ENCODE data around the gene RANBP3.

The RANBP3 gene

GRCh38 chr19:5927441-5927821 lies 50.5 kb downstream of the RANBP3 start:
- H3K36me3 ChIP-seq (ENCODE audit: control insufficient read depth, insufficient read depth, low read length) = peaks cover 68% of the 10 kb centered on the region
- H3K4me3 ChIP-seq (ENCODE audit: insufficient read depth, low read depth, low read length) = no peak overlapping the region

GRCh38 chr19:5926641-5927440 lies 51.1 kb downstream of the RANBP3 start:
- Histone ChIP-seq H3K36me3 (ENCODE audit: control insufficient read depth, insufficient read depth, low read length) (peaks cover 72% of the 10 kb centered on the region), H3K4me3 (ENCODE audit: insufficient read depth, low read depth, low read length) (no peak overlapping the region), H3K27ac (ENCODE audit: insufficient read depth, low read depth, low read length, poor library complexity, severe bottlenecking) (no peak overlapping the region), H3K4me1 (ENCODE audit: control insufficient read depth, insufficient read depth, low read length) (no peaks in the 10 kb centered on the region), H3K9me3 (ENCODE audit: control insufficient read depth, low read length) (no peaks in the 10 kb centered on the region), H3K27me3 (ENCODE audit: control insufficient read depth, insufficient read depth, low read length, poor library complexity, severe bottlenecking) (no peaks in the 10 kb centered on the region)
- 96% methylated on average over 14 of the region's 14 CpGs for WGBS, 2 experiments

More at GRCh38 chr19:5927441-5927821, 50.5 kb downstream of the RANBP3 start:
- Histone ChIP-seq H3K27ac (ENCODE audit: insufficient read depth, low read depth, low read length, poor library complexity, severe bottlenecking) (no peak overlapping the region), H3K4me1 (ENCODE audit: control insufficient read depth, insufficient read depth, low read length) (no peaks in the 10 kb centered on the region), H3K27me3 (ENCODE audit: control insufficient read depth, insufficient read depth, low read length, poor library complexity, severe bottlenecking) (no peaks in the 10 kb centered on the region), H3K9me3 (ENCODE audit: control insufficient read depth, low read length) (no peaks in the 10 kb centered on the region)
- WGBS, 2 experiments = 93 to 96% methylated on average over 8 of the region's 8 CpGs

DNA sequence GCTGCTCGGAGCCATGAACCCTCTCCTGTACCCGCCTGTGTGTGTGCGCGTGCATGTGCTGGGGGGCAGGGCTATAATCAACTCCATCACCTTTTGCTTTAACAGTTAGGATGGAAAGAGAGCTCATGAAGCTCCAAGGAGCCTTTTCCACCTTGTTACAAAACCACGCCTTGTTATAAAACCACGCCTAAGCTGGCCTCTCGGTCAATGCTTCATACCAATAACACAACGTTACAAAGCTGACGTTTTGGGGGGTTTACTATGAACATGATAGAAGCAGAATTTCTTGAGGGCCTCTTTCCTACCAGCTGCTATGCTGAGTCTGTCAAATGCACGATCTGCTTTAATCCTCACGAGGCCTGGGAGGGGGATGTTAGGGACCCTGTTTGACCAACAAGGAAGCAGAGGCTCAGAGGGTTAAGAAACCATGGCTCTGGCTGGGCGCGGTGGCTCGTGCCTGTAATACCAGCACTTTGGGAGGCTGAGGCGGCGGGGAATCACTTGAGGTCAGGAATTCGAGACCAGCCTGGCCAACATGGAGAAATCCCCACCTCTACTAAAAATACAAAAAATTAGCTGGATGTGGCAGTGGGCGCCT lies 52.0 kb downstream of the RANBP3 start:
- Histone ChIP-seq H3K9me3 (ENCODE audit: control insufficient read depth, low read length) (no peaks in the 10 kb centered on the region), H3K4me1 (ENCODE audit: control insufficient read depth, insufficient read depth, low read length) (no peaks in the 10 kb centered on the region), H3K36me3 (ENCODE audit: control insufficient read depth, insufficient read depth, low read length) (peaks cover 65% of the 10 kb centered on the region), H3K27me3 (ENCODE audit: control insufficient read depth, insufficient read depth, low read length, poor library complexity, severe bottlenecking) (no peaks in the 10 kb centered on the region), H3K27ac (ENCODE audit: insufficient read depth, low read depth, low read length, poor library complexity, severe bottlenecking) (no peak overlapping the region), H3K4me3 (ENCODE audit: insufficient read depth, low read depth, low read length) (no peak overlapping the region)
- WGBS, 2 experiments = 91 to 95% methylated on average over 18 of the region's 18 CpGs

GRCh38 chr19:5923356-5923755 lies 54.6 kb downstream of the RANBP3 start:
- Histone ChIP-seq H3K4me3 (ENCODE audit: insufficient read depth, low read depth, low read length) (no peak overlapping the region), H3K27ac (ENCODE audit: insufficient read depth, low read depth, low read length, poor library complexity, severe bottlenecking) (no peak overlapping the region), H3K27me3 (ENCODE audit: control insufficient read depth, insufficient read depth, low read length, poor library complexity, severe bottlenecking) (no peaks in the 10 kb centered on the region), H3K4me1 (ENCODE audit: control insufficient read depth, insufficient read depth, low read length) (no peaks in the 10 kb centered on the region), H3K9me3 (ENCODE audit: control insufficient read depth, low read length) (no peaks in the 10 kb centered on the region), H3K36me3 (ENCODE audit: control insufficient read depth, insufficient read depth, low read length) (peaks cover 71% of the 10 kb centered on the region)
- 95% methylated on average over 16 of the region's 16 CpGs for WGBS, 2 experiments

- 96 to 97% methylated on average over 10 to 11 of the region's 12 CpGs for WGBS, 2 experiments
- Histone ChIP-seq H3K27me3 (ENCODE audit: control insufficient read depth, insufficient read depth, low read length, poor library complexity, severe bottlenecking) (no peaks in the 10 kb centered on the region), H3K9me3 (ENCODE audit: control insufficient read depth, low read length) (no peaks in the 10 kb centered on the region), H3K4me3 (ENCODE audit: insufficient read depth, low read depth, low read length) (no peak overlapping the region), H3K27ac (ENCODE audit: insufficient read depth, low read depth, low read length, poor library complexity, severe bottlenecking) (no peak overlapping the region), H3K4me1 (ENCODE audit: control insufficient read depth, insufficient read depth, low read length) (no peaks in the 10 kb centered on the region), H3K36me3 (ENCODE audit: control insufficient read depth, insufficient read depth, low read length) (peaks cover 61% of the 10 kb centered on the region)
Measured at GRCh38 chr19:5922161-5922545, 55.8 kb downstream of the RANBP3 start.

DNA sequence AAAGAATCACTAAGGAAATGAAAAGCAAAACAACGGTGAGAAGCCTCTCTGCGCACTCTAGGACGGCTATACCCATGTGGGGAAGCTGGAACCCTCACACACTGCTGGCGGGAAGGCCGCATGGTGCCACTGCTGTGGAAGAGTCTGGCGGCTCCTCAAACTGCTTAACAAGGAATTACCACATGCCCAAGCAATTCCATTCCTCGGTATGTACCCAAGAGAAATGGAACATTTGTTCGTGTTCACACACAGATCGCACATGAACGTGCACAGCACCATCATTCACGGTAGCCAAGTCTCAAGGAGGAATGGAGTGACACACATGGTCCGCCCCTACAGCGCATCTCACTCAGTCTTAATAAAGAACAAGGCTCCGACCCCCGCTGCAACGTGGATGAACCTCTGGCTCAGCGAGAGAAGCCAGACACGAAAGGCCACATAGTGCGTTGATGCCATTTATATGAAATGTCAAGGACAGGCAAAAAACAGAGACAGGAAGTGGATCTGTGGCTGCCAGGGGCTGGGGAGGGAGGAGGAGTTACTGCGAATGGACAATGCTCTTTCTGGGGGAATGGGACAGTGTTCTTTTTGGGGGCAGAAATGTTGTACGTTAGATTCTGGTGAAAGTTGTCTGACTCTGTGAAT lies 56.3 kb downstream of the RANBP3 start:
- 96% methylated on average over 21 of the region's 21 CpGs for WGBS, 2 experiments
- no peaks in the 10 kb centered on the region for H3K27me3 ChIP-seq (ENCODE audit: control insufficient read depth, insufficient read depth, low read length, poor library complexity, severe bottlenecking)
- no peaks in the 10 kb centered on the region for H3K9me3 ChIP-seq (ENCODE audit: control insufficient read depth, low read length)
- peaks cover 63% of the 10 kb centered on the region for H3K36me3 ChIP-seq (ENCODE audit: control insufficient read depth, insufficient read depth, low read length)
- H3K4me1 ChIP-seq (ENCODE audit: control insufficient read depth, insufficient read depth, low read length) = no peaks in the 10 kb centered on the region
- H3K4me3 ChIP-seq (ENCODE audit: insufficient read depth, low read depth, low read length) = no peak overlapping the region
- no peak overlapping the region for H3K27ac ChIP-seq (ENCODE audit: insufficient read depth, low read depth, low read length, poor library complexity, severe bottlenecking)

DNA sequence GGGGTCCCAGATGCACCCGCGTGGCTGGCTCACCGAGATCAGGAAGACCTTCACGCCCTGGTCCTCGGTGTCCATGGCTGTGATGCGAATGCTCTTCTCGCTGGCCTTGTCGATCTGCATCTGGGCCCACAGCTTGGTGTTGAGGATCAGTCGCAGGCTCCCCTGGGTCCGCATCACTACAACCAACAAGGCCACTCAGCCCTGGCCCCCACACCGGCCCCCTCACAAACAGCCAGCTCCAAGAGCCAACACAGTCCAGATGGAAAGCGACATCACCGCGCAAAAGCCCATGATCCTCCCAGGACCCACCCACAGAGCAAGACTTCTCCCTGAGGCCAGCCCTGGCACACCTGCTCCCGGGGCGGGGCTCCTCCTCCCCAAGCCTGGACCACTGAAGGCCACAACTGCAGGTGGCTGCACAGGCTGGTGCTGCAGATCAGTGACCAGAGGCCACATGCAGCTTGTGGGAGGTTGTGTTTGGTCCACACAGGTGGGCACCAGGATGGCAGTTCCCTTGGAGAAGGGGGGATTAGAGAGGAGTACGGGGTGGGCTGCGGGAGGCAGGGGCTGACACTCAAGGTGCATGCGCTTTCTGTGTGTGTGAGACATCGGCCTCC lies 59.4 kb downstream of the RANBP3 start:
- peaks cover 37% of the 10 kb centered on the region for H3K36me3 ChIP-seq (ENCODE audit: control insufficient read depth, insufficient read depth, low read length)
- H3K9me3 ChIP-seq (ENCODE audit: control insufficient read depth, low read length) = no peaks in the 10 kb centered on the region

DNA sequence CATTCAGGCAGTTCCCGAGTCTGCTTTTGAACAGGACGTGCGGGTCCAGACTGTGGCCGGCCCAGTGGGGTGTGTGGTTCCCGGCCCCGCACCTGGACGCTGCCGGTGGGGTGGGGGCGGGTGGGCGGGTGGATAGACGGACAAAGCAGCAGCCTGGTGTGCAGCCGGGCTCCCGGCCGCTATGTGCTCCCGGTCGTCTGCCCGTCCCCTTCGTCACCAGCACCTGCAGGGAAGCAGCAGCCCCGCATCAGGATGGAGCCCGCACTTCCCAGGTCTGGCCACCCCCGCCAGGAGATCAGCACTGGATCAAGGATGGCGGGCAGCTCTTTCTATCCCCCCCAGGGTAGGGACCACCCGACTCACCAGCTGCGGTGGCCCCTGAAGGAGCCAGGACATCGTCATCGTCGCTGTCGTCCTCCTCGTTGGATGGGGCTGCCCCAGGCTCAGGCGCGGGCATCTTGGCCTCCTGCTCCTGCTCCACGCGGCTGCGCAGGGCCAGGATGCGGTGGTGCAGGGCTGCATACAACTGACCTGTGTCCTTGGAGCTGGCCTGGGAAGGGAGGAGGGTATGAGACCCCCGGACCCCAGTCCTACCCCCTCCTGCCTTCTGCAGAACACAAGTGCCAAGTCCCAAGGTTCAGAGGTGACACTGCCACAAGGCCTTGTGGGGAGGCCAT lies 60.4 kb downstream of the RANBP3 start:
- Histone ChIP-seq H3K27me3 (ENCODE audit: control insufficient read depth, insufficient read depth, low read length, poor library complexity, severe bottlenecking) (no peaks in the 10 kb centered on the region), H3K27ac (ENCODE audit: insufficient read depth, low read depth, low read length, poor library complexity, severe bottlenecking) (no peak overlapping the region), H3K4me3 (ENCODE audit: insufficient read depth, low read depth, low read length) (no peak overlapping the region), H3K4me1 (ENCODE audit: control insufficient read depth, insufficient read depth, low read length) (no peaks in the 10 kb centered on the region), H3K9me3 (ENCODE audit: control insufficient read depth, low read length) (no peaks in the 10 kb centered on the region), H3K36me3 (ENCODE audit: control insufficient read depth, insufficient read depth, low read length) (peaks cover 27% of the 10 kb centered on the region)
- 94 to 96% methylated on average over 36 of the region's 36 CpGs for WGBS, 2 experiments

More for the DNA sequence above, 59.4 kb downstream of the RANBP3 start:
- WGBS, 2 experiments = 96% methylated on average over 20 of the region's 20 CpGs
- Histone ChIP-seq H3K27me3 (ENCODE audit: control insufficient read depth, insufficient read depth, low read length, poor library complexity, severe bottlenecking) (no peaks in the 10 kb centered on the region), H3K4me3 (ENCODE audit: insufficient read depth, low read depth, low read length) (no peak overlapping the region), H3K27ac (ENCODE audit: insufficient read depth, low read depth, low read length, poor library complexity, severe bottlenecking) (no peak overlapping the region), H3K4me1 (ENCODE audit: control insufficient read depth, insufficient read depth, low read length) (no peaks in the 10 kb centered on the region)

DNA sequence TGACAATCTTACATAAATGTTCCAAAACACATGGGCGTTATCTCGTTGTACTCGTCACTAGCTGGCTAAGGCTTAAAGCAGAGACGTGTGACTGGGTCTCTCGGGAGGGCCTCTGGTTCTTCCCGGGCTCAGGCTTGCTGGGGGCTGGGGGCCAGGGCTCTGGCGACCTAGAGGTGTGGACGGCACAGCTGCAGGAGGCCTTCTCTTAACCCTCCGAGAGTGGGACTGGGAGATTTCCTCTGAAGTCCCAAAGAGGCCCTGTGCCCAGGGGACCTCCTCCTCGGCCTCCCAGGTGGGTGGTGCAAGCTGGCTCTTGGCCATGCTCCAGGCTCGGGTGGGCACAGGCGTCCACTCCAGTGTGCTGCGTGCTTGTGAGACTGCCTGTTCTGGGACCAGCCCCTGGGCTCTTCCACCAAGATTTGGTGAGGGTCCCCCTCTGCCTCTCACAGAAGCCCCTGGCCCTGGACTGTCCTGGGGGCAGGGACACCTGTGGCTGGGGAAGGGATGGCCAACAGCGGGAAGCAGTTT lies 61.7 kb downstream of the RANBP3 start:
- Histone ChIP-seq H3K4me3 (ENCODE audit: insufficient read depth, low read depth, low read length) (no peak overlapping the region), H3K4me1 (ENCODE audit: control insufficient read depth, insufficient read depth, low read length) (no peaks in the 10 kb centered on the region), H3K27ac (ENCODE audit: insufficient read depth, low read depth, low read length, poor library complexity, severe bottlenecking) (no peak overlapping the region), H3K36me3 (ENCODE audit: control insufficient read depth, insufficient read depth, low read length) (peaks cover 23% of the 10 kb centered on the region), H3K27me3 (ENCODE audit: control insufficient read depth, insufficient read depth, low read length, poor library complexity, severe bottlenecking) (no peaks in the 10 kb centered on the region), H3K9me3 (ENCODE audit: control insufficient read depth, low read length) (no peaks in the 10 kb centered on the region)
- WGBS, 2 experiments = 94 to 95% methylated on average over 14 of the region's 14 CpGs

All from ectodermal cell (in vitro differentiated cells).